ENCODE data around the gene CTPS2.
"Not testable (repeated sequence)": the region's sequence is repeated elsewhere in the genome, so short reads cannot be mapped to it uniquely, and the experiment has no call there.

Gene CTPS2

GRCh38 chrX:16612257-16612897 lies 100.1 kb downstream of the CTPS2 start:
- DNase-seq (ENCODE audit: insufficient read length) (no peak), FAIRE-seq (no peak)
- TF ChIP-seq POLR2A (IDR thresholded peaks at IDR 0.05; ENCODE audit: low read depth, low read length) = no peak

- FAIRE-seq; DNase-seq (ENCODE audit: insufficient read length): not testable (repeated sequence)
These were observed 101.8 kb downstream of the CTPS2 start for GRCh38 chrX:16610654-16611053.

- DNase-seq (ENCODE audit: insufficient read length) (no peak), FAIRE-seq (no peak)
- TF ChIP-seq TAF1 (IDR thresholded peaks at IDR 0.05; ENCODE audit: borderline replicate concordance, low read depth, low read length) (no peak), POLR2AphosphoS5 (IDR thresholded peaks at IDR 0.05; ENCODE audit: low read depth, low read length) (no peak), POLR2A (IDR thresholded peaks at IDR 0.05; ENCODE audit: low read depth, low read length) (no peak)
These were observed 102.3 kb downstream of the CTPS2 start for GRCh38 chrX:16610121-16610621.

- DNase-seq (ENCODE audit: insufficient read length) (no peak), FAIRE-seq (peak; percentile 30)
- no peak for TF ChIP-seq POLR2AphosphoS5 (IDR thresholded peaks at IDR 0.05; ENCODE audit: low read depth, low read length)
- no peak for TF ChIP-seq TAF1 (IDR thresholded peaks at IDR 0.05; ENCODE audit: borderline replicate concordance, low read depth, low read length)
- TF ChIP-seq POLR2A (IDR thresholded peaks at IDR 0.05; ENCODE audit: low read depth, low read length) = no peak
These were observed 106.2 kb downstream of the CTPS2 start for GRCh38 chrX:16606142-16606720.

- DNase-seq (ENCODE audit: insufficient read length) (no peak), FAIRE-seq (no peak)
- no peak for TF ChIP-seq POLR2A (IDR thresholded peaks at IDR 0.05; ENCODE audit: low read depth, low read length)
These were observed 108.1 kb downstream of the CTPS2 start for GRCh38 chrX:16604337-16604736.

- TF ChIP-seq POLR2A (IDR thresholded peaks at IDR 0.05; ENCODE audit: low read depth, low read length) (no peak), TAF1 (IDR thresholded peaks at IDR 0.05; ENCODE audit: borderline replicate concordance, low read depth, low read length) (no peak), POLR2AphosphoS5 (IDR thresholded peaks at IDR 0.05; ENCODE audit: low read depth, low read length) (no peak)
- peak; percentile 67 for FAIRE-seq
- DNase-seq (ENCODE audit: insufficient read length) = no peak
These were observed 108.6 kb downstream of the CTPS2 start for GRCh38 chrX:16603822-16604221.

GRCh38 chrX:16603235-16603634 lies 109.2 kb downstream of the CTPS2 start:
- not testable (repeated sequence) for DNase-seq (ENCODE audit: insufficient read length); FAIRE-seq

- no peak for DNase-seq (ENCODE audit: insufficient read length)
- FAIRE-seq = no peak
- TF ChIP-seq POLR2AphosphoS5 (IDR thresholded peaks at IDR 0.05; ENCODE audit: low read depth, low read length) (no peak), POLR2A (IDR thresholded peaks at IDR 0.05; ENCODE audit: low read depth, low read length) (no peak), TAF1 (IDR thresholded peaks at IDR 0.05; ENCODE audit: borderline replicate concordance, low read depth, low read length) (no peak)
These were observed 110.6 kb downstream of the CTPS2 start for GRCh38 chrX:16601885-16602284.

GRCh38 chrX:16594490-16594889 lies 118.0 kb downstream of the CTPS2 start:
- DNase-seq (ENCODE audit: insufficient read length) (no peak), FAIRE-seq (no peak)
- no peak for TF ChIP-seq POLR2A (IDR thresholded peaks at IDR 0.05; ENCODE audit: low read depth, low read length)

- DNase-seq (ENCODE audit: insufficient read length) (no peak), FAIRE-seq (no peak)
- TF ChIP-seq POLR2A (IDR thresholded peaks at IDR 0.05; ENCODE audit: low read depth, low read length) (no peak), POLR2AphosphoS5 (IDR thresholded peaks at IDR 0.05; ENCODE audit: low read depth, low read length) (no peak), TAF1 (IDR thresholded peaks at IDR 0.05; ENCODE audit: borderline replicate concordance, low read depth, low read length) (no peak)
These were observed 118.7 kb downstream of the CTPS2 start for GRCh38 chrX:16593801-16594200.

- FAIRE-seq = peak; percentile 83
- DNase-seq (ENCODE audit: insufficient read length) = no peak
- TF ChIP-seq TAF1 (IDR thresholded peaks at IDR 0.05; ENCODE audit: borderline replicate concordance, low read depth, low read length) (no peak), POLR2A (IDR thresholded peaks at IDR 0.05; ENCODE audit: low read depth, low read length) (no peak), POLR2AphosphoS5 (IDR thresholded peaks at IDR 0.05; ENCODE audit: low read depth, low read length) (no peak)
These were observed 120.2 kb downstream of the CTPS2 start for GRCh38 chrX:16592194-16592770.

GRCh38 chrX:16589826-16590225 lies 122.6 kb downstream of the CTPS2 start:
- no peak for FAIRE-seq
- TF ChIP-seq TAF1 (IDR thresholded peaks at IDR 0.05; ENCODE audit: borderline replicate concordance, low read depth, low read length) = no peak
- no peak for TF ChIP-seq POLR2A (IDR thresholded peaks at IDR 0.05; ENCODE audit: low read depth, low read length)
- TF ChIP-seq POLR2AphosphoS5 (IDR thresholded peaks at IDR 0.05; ENCODE audit: low read depth, low read length) = no peak
- no peak for DNase-seq (ENCODE audit: insufficient read length)

GRCh38 chrX:16589211-16589610 lies 123.3 kb downstream of the CTPS2 start:
- FAIRE-seq = no peak
- TF ChIP-seq POLR2AphosphoS5 (IDR thresholded peaks at IDR 0.05; ENCODE audit: low read depth, low read length) (no peak), TAF1 (IDR thresholded peaks at IDR 0.05; ENCODE audit: borderline replicate concordance, low read depth, low read length) (no peak), POLR2A (IDR thresholded peaks at IDR 0.05; ENCODE audit: low read depth, low read length) (no peak)
- no peak for DNase-seq (ENCODE audit: insufficient read length)

Measured in GM12892 (cell line).